Ureter (tissue), 1 donor: ENCODE measurements around the gene EFCAB12. TPM values are rescaled to one million over a fixed set of nuclear protein-coding genes. Genes with fewer than 3 reads are reported as not detected.
"Not testable (repeated sequence)": the region's sequence is repeated elsewhere in the genome, so short reads cannot be mapped to it uniquely, and the experiment has no call there.

ENCODE experiments used
- DNase-seq: peaks from one replicate; pipeline ENCODE4 v3.0.0-alpha.2; 2020; ENCODE audit warnings: low spot score
- total RNA-seq: library from RNA; stranded (reverse); gene quantifications from one replicate; pipeline ENCODE4 v1.2.4, GENCODE V29; 2023
- donor health status: DM: yes; HTN: yes; CAD: no.

The EFCAB12 gene
- total RNA-seq, 1 donor from 2014 or later, result 0.26 TPM

- DNase-seq, result not testable (repeated sequence)
Measured at GRCh38 chr3:129393760-129394564, 34.5 kb downstream of the EFCAB12 start.

GRCh38 chr3:129393271-129393670 is 35.2 kb downstream of the EFCAB12 start:
- peak; percentile 55 for DNase-seq

- not testable (repeated sequence) for DNase-seq
Measured at GRCh38 chr3:129392106-129392887, 36.1 kb downstream of the EFCAB12 start.

DNA sequence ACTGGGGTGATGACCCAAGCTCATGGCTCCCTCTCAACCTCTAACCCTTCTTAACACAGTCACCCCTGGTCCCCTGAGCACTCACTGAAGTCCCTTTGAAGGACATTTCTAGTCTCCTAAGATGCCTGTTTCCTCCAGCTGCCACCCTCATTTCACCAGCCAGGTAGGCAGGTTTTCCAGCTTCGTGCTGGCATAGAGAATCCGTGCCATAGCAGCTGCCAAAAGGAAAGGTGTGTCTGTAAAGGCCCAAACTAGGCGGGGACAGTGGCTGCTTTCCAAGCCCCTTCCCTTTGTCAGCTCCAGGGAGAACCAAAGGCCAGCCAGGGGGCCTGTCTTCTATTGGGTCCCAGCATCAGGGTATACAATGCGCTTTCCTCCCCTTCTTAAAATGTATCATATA is 36.9 kb downstream of the EFCAB12 start:
- not testable (repeated sequence) for DNase-seq

DNA sequence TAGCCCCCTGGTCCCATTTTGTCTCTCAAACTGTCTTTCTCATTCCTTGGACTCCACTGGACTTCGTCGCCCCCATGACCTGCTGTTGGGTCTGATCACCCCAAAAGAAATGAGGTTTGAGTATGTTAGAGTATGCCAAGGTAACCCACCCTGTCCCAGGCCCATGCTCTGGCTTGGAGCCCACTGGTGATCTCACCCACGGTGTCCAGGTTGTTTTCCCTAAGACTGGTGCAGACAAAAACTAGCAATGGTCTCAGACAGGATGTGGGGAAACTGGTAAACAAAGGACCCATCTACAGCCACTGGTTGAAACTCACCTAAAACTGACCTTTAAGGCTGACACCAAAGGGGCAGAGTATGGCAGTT is 38.9 kb downstream of the EFCAB12 start:
- no peak for DNase-seq

GRCh38 chr3:129388791-129389571 is 39.5 kb downstream of the EFCAB12 start:
- DNase-seq, result not testable (repeated sequence)

- no peak for DNase-seq
Measured at GRCh38 chr3:129387487-129387886, 40.9 kb downstream of the EFCAB12 start.

DNA sequence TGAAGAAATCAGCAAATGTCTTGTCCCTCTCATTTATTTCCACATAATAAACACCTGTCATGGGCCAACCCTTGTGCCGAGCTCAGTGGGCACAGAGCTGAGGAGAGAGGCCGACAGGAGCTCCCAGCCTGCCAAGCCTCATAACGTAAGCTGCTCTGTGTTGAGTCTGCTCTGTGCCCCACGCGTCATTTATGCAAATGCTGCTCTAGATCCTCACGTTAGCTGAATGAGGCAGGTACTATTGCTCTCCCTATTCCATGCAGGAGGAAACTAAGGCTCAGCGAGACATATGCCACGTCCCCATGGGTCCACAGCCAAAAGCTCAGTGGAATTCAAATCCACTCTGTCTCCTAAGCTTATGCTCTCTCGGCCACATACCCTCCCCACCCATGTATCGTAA is 41.5 kb downstream of the EFCAB12 start:
- no peak for DNase-seq

- not testable (repeated sequence) for DNase-seq
Measured at GRCh38 chr3:129385507-129385906, 42.9 kb downstream of the EFCAB12 start.

DNA sequence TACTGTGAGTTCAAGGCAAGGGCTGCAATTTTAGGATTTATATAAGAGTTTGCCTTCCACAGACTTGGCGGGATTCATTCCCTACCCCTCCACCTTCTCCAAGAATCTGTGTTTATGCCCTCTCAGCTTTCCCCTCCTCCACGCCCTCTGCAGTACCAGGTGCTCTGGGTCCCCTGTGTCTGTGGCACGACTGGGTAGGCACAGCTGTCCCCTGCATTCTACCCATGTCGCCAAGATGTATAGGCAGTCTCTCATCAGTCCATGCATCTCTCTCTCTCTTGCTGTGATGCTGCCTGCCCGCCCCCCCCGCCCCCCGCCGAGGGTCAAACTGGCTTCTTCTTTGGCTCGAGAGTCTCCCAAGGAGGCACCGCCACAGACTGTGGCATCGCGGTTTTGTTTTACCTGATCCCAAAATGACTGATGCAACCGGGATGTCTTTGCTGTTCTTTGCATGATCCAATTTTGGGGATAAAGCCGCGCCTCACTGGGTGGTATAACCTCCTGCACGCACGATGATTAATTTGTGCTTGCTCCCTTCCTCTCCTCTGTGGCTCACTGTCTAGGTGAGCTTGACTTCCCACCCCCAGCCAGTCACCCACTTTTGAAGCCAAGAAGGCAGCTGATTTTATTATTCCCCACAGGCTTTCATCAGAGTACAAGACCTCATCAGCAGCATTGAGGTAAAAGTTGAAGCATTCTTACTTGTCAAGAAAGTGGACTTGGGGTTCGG is 43.7 kb downstream of the EFCAB12 start:
- no peak for DNase-seq

DNA sequence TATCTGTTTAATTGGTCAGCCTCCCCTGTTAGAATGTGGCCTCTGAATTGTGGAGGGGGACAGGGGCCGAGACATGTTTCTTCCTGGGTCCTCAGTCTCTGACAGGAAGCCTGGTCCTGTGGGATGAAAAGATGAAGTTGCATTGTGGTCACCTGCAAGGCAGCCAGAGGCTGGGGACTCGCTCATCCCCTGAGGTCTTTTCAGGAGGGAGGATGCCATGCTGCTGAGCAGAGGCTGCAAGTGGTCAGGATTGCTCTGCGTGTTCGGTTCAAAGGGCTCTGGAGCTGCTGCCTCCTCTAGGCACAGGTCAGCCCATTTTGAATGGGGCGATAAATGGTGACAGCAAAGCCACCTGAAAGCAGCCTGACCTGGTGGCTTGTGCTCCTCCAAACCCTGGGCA is 44.3 kb downstream of the EFCAB12 start:
- not testable (repeated sequence) for DNase-seq

DNA sequence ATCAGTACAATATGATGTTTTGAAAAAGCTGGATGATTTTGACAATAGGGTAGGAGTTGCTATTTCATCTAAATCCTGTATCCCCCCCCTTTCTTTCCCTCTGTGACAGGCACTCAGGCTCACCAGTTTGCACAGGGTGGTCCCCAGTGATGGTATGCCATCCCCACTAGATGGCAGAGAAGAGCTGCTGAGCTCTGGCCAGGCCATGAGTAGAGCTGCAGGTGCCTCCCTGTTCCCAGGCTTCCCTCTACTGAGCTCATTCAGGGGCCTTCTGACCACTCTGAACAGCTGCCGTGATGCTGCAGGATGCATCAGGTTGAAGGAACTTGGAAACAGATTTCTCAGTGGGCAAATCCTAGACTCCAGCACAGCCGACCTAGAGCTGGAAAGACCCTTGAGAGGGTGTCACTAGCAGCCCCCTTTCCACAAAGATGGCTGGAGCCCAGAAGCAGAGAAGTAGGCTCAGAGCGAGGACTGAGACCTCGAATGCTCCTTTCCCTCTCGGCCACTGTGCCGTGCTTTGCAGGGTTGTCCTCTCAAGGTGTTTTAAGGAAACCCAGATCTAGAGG is 45.1 kb downstream of the EFCAB12 start:
- DNase-seq, result no peak

- DNase-seq, result no peak
Measured at GRCh38 chr3:129382366-129382765, 46.1 kb downstream of the EFCAB12 start.

GRCh38 chr3:129379582-129380358 is 48.7 kb downstream of the EFCAB12 start:
- DNase-seq, result no peak

GRCh38 chr3:129378949-129379348 is 49.5 kb downstream of the EFCAB12 start:
- DNase-seq, result no peak

GRCh38 chr3:129377615-129378014 is 50.8 kb downstream of the EFCAB12 start:
- no peak for DNase-seq

GRCh38 chr3:129375099-129375498 is 53.3 kb downstream of the EFCAB12 start:
- no peak for DNase-seq

- no peak for DNase-seq
Measured at GRCh38 chr3:129371041-129371826, 57.2 kb downstream of the EFCAB12 start.

GRCh38 chr3:129370248-129370964 is 58.0 kb downstream of the EFCAB12 start:
- DNase-seq, result no peak
